Ascending aorta (tissue), 2 donors: ENCODE data around the gene TMEM151A. TPM values are rescaled to one million over a fixed set of nuclear protein-coding genes. Genes with fewer than 3 reads are reported as not detected.

Source experiments
- DNase-seq, 2 donors: peaks; one replicate each; pipeline ENCODE4 v3.0.0-alpha.2; 2019; ENCODE audit warnings: low spot score in 2 of 2
- H3K27ac ChIP-seq, 2 donors: fragments of 200-600 bp; sonication (generic); one replicate each; pipeline ENCODE4 v1.5.1; 2016 to 2017; ENCODE audit warnings: mild to moderate bottlenecking in 1 of 2
- H3K27me3 ChIP-seq: fragments of 200-600 bp; sonication (generic); one replicate; pipeline ENCODE4 v1.5.1; 2017
- H3K36me3 ChIP-seq, 2 donors: fragments of 200-600 bp; sonication (generic); one replicate each; pipeline ENCODE4 v1.5.1; 2016
- H3K4me1 ChIP-seq, 2 donors: fragments of 200-600 bp; sonication (generic); one replicate each; pipeline ENCODE4 v1.5.1; 2016 to 2017; ENCODE audit warnings: mild to moderate bottlenecking in 1 of 2
- H3K4me3 ChIP-seq, 2 donors: fragments of 200-600 bp; sonication (generic); one replicate each; pipeline ENCODE4 v1.5.1; 2016 to 2017; ENCODE audit warnings: mild to moderate bottlenecking in 1 of 2
- H3K9me3 ChIP-seq, 2 donors: fragments of 200-600 bp; sonication (generic); one replicate each; pipeline ENCODE4 v1.5.1; 2016
- intact Hi-C: fragments of 100-400 bp; cut with DNase I; formaldehyde crosslinking; loops from one replicate; pipeline ENCODE4 v1.15.1; 2023
- total RNA-seq: library from RNA; depleted of rRNA; stranded (reverse); fragments of >200 nt; gene quantifications from one replicate; pipeline ENCODE4 v1.1.0, GENCODE V29; 2016
- TF ChIP-seq, protein P1 (sequence below), 3 experiments: fragments of 200-600 bp in 2 of 3; fragments of 450-650 bp in 1 of 3; sonication (generic) in 2 of 3; IDR thresholded peaks; one replicate each; pipeline ENCODE4 v1.5.1; 2016 to 2019; ENCODE audit warnings: antibody characterized with exemption in 3 of 3, mild to moderate bottlenecking in 1 of 3, moderate library complexity in 1 of 3

The TMEM151A gene
- total RNA-seq, 1 donor from 2014 or later = 3.6 TPM

DNA sequence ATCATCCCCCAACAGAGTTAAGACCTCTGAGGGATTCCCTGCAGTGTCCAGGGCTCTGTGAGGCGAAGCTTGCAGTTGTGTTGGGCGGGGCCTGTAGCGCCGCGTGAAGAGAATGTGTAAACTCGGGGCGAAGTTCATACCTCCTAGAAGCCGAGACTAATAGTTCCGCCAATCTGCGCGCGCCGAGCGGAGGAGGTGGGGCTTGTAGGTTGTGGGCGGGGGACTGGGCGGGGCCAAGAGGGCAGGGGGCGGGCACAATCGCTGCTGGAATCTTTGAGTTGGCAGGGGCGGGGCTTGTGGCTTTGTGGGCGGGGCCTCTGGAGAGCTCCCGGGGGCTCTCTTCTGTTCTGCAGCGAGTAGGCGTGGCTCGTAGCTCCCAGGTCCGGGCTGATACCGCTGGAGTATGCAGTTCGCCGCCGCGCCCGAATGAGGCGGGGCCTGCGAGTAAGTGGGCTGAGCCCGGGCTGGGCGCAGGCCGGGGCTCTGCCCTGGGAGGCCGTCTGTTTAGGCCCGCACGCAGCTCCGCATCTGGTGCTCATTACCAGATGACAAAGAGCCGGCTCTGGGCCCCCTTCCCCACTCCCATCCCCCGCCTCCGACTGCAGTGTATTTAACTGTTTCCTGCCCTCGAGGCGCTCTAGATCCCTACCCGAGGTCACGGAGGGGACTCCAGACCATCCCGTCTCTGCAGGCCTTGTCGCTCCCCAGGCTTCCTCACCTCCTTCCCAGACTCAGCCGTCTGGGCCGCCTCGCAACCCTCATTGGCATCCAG is 21.0 kb downstream of the TMEM151A start:
- H3K27ac ChIP-seq = peak overlapping the region; percentile 65 to 75

DNA sequence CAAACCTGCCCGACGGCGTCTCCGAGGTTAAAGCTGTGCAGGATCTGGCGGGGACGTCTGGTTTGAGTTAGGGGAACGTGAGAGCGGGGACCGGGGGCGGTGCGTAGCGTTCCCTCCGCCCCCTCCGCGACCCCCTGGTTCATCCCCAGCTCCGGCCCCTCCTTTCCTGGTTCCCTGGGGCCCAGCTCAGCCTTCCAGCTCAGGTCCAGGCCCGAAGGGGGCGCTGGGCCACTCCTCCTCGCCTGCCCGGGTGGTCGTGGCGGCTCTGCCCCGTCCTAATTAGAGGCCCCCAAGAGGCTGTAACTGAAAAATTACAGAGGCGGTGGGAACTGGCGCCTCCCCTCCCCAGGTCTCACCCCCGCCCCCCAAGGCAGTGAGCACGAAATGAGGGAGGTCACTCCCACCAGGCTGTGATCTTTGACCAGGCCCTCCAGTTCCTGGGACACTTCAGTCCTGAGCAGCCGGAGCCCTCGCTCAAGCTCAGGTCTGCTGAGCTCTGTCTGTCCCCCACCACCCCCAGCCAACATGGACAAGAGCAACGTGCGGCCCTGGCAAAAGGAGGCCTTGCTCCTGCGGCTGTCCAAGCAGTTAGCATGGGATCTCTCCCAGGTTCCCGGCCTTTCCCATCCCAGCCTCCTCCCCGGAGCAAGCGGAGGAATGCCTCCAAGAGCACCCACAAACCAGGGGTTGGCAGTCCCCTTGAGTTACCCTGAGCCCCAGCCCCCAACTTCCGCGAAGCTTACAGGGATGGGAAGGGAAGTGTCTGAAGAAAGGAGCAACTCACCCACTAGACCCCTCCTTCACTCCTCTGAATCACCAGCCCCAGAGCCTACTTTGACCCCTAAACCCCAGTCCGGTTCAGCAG is 21.9 kb downstream of the TMEM151A start:
- TF ChIP-seq, protein P1, sequence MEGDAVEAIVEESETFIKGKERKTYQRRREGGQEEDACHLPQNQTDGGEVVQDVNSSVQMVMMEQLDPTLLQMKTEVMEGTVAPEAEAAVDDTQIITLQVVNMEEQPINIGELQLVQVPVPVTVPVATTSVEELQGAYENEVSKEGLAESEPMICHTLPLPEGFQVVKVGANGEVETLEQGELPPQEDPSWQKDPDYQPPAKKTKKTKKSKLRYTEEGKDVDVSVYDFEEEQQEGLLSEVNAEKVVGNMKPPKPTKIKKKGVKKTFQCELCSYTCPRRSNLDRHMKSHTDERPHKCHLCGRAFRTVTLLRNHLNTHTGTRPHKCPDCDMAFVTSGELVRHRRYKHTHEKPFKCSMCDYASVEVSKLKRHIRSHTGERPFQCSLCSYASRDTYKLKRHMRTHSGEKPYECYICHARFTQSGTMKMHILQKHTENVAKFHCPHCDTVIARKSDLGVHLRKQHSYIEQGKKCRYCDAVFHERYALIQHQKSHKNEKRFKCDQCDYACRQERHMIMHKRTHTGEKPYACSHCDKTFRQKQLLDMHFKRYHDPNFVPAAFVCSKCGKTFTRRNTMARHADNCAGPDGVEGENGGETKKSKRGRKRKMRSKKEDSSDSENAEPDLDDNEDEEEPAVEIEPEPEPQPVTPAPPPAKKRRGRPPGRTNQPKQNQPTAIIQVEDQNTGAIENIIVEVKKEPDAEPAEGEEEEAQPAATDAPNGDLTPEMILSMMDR (IDR thresholded peaks at IDR 0.05) = peak in 1 of 3 experiments; percentile 7
- no peak for DNase-seq
- Histone ChIP-seq H3K4me3 (peak overlapping the region; percentile 46 to 70), H3K27ac (peak overlapping the region; percentile 60 to 75), H3K27me3 (no peaks in the 10 kb centered on the region), H3K9me3 (no peaks in the 10 kb centered on the region), H3K4me1 (peaks cover 20 to 25% of the 10 kb centered on the region in 2 donors), H3K36me3 (no peaks in the 10 kb centered on the region)
- intact Hi-C loops = loop anchor here (5.0 kb wide), 1 partner anchor 74 kb away; no protein-coding TSS in a partner anchor

More for the DNA sequence above, 21.0 kb downstream of the TMEM151A start:
- no peaks in the 10 kb centered on the region for H3K27me3 ChIP-seq
- H3K9me3 ChIP-seq = no peaks in the 10 kb centered on the region
- no peaks in the 10 kb centered on the region for H3K36me3 ChIP-seq
- peaks cover 18 to 20% of the 10 kb centered on the region in 2 donors for H3K4me1 ChIP-seq
- TF ChIP-seq, protein P1 (IDR thresholded peaks at IDR 0.05) = no peak
- H3K4me3 ChIP-seq = peak overlapping the region; percentile 46 to 70
- intact Hi-C loops = loop anchor here (1.0 to 5.0 kb wide), 4 partner anchors 16 to 75 kb away; partner anchors contain the start of genes BRMS1 and YIF1A
- peak; percentile 95 to 97 for DNase-seq

DNA sequence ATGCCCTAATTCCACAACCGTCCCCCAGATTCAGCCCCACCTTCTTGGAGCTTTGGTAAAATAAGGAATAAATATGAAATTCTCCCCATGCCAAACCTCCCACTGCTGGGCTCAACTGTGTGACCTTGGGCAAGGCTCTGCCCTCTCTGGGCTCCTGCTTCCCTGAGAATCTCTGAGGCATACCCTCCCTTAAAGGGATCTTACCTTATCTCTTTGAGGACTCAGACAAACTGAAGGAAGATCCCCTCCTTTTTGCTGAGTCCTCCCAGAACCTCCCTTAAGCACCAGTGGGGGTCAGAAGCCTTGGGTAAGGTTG is 22.4 kb downstream of the TMEM151A start:
- H3K36me3 ChIP-seq = no peaks in the 10 kb centered on the region
- intact Hi-C loops = loop anchor here (5.0 kb wide), 1 partner anchor 73 kb away; no protein-coding TSS in a partner anchor
- DNase-seq = no peak
- peaks cover 20 to 25% of the 10 kb centered on the region in 2 donors for H3K4me1 ChIP-seq
- no peaks in the 10 kb centered on the region for H3K9me3 ChIP-seq
- H3K27ac ChIP-seq = peak overlapping the region in 1 of 2 donors; percentile 60
- TF ChIP-seq, protein P1 (IDR thresholded peaks at IDR 0.05) = no peak
- peak overlapping the region in 1 of 2 donors; percentile 70 for H3K4me3 ChIP-seq
- no peaks in the 10 kb centered on the region for H3K27me3 ChIP-seq

DNA sequence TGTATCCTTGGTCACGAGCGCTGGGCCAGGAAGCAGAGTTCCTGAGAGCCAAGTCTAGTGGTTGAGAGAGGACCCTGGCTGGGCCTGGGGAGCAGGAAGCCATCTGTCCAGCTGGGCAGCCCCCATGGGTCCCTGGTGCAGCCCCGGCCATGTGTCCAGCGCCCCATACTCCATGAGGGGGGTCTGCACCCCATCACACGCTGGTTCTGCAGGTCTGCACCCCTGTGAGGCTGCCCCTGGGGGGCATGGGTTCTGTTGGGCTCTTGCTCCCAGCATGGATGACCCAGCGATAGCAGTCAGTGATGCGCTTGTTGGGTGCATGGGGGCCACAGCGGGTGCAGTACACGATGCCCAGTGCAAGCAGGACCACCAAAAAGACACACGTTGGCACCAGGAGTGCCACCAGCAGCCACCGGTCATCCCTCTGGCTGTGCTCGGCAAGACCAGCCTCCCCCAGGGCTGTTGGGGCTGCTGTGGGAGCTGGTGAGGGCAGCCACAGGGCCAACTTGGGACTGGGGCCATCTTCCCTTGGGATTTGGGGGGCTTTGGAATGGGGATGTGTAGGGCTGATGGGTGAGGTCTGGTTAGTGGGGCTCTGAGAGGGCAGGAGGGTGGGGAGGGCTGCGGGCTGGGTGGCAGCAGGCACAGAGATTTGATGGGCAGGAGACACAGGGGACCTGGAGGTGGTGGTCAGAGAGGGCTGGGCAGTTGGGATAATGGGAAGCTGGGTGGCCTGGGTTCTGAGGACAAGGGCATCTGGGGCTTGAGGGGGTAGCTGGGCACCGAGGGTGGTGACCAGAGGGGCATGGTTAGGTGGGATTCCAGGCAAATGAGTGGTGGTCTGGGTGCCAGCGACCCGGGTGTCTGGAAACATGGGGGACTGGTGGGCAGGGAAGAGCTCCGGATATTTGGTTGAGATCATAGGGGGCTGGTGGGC is 23.1 kb downstream of the TMEM151A start:
- Histone ChIP-seq H3K4me3 (peak overlapping the region in 1 of 2 donors; percentile 85), H3K4me1 (peaks cover 20 to 25% of the 10 kb centered on the region in 2 donors), H3K36me3 (no peaks in the 10 kb centered on the region), H3K9me3 (no peaks in the 10 kb centered on the region), H3K27me3 (no peaks in the 10 kb centered on the region), H3K27ac (peak overlapping the region in 1 of 2 donors; percentile 1)
- DNase-seq = no peak
- intact Hi-C loops = loop anchor here (5.0 kb wide), 1 partner anchor 72 kb away; no protein-coding TSS in a partner anchor
- TF ChIP-seq, protein P1 (IDR thresholded peaks at IDR 0.05) = no peak

DNA sequence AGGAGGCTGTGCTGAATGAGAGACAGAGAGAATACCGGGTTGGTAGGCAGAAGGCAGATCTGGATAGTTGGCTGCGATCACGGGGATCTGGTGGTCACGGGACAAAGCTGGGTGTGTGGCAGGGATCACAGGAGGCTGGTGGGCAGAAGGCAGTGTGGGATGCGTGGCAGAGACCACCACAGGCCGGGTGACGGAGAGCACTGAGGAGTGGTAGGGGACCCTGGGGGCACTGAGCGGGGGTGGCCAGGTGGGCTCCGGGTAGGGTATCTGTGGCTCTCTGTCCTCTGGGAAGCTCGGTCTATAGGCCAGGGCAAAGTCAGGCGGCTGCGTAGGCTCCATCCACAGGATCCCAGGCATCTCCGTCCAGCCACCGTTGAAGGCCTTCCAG is 23.8 kb downstream of the TMEM151A start:
- Histone ChIP-seq H3K4me3 (peak overlapping the region in 1 of 2 donors; percentile 85), H3K4me1 (peaks cover 20 to 25% of the 10 kb centered on the region in 2 donors), H3K9me3 (no peaks in the 10 kb centered on the region), H3K36me3 (no peaks in the 10 kb centered on the region), H3K27me3 (no peaks in the 10 kb centered on the region), H3K27ac (peak overlapping the region; percentile 1 to 8)
- intact Hi-C loops = no loop called here
- TF ChIP-seq, protein P1 (IDR thresholded peaks at IDR 0.05) = no peak
- no peak for DNase-seq
